Endodermal cell (in vitro differentiated cells): ENCODE results near the gene ANKRD13A. TPM values are rescaled to one million over a fixed set of nuclear protein-coding genes. Genes with fewer than 3 reads are reported as not detected.

Experiments used
- DNase-seq: peaks from one replicate; pipeline ENCODE4 v3.0.0-alpha.2; 2017
- H3K27ac ChIP-seq: 2 replicates; pipeline ENCODE4 v1.5.1; 2013; ENCODE audit warnings: mild to moderate bottlenecking, low read depth, low read length, moderate library complexity
- H3K27me3 ChIP-seq: 2 replicates; pipeline ENCODE4 v1.6.1; 2013; ENCODE audit warnings: mild to moderate bottlenecking, low read length, moderate library complexity; ENCODE audit not compliant: insufficient read depth, control insufficient read depth, poor library complexity, severe bottlenecking
- H3K36me3 ChIP-seq: 2 replicates; pipeline ENCODE4 v1.7.0; 2013; ENCODE audit warnings: mild to moderate bottlenecking, low read length, moderate library complexity; ENCODE audit not compliant: control insufficient read depth, insufficient read depth
- H3K4me1 ChIP-seq: one replicate; pipeline ENCODE4 v1.7.0; 2013; ENCODE audit warnings: low read length; ENCODE audit not compliant: control insufficient read depth, insufficient read depth
- H3K4me3 ChIP-seq: 2 replicates; pipeline ENCODE4 v1.5.1; 2013; ENCODE audit warnings: mild to moderate bottlenecking, low read length, moderate library complexity
- H3K9ac ChIP-seq: 2 replicates; pipeline ENCODE4 v1.6.1; 2013; ENCODE audit warnings: mild to moderate bottlenecking, low read length, moderate library complexity; ENCODE audit not compliant: poor library complexity, severe bottlenecking; ENCODE audit errors: extremely low read depth
- H3K9me3 ChIP-seq: 2 replicates; pipeline ENCODE4 v1.6.1; 2013; ENCODE audit warnings: mild to moderate bottlenecking, low read length, moderate library complexity; ENCODE audit not compliant: control insufficient read depth
- H3K27ac Mint-ChIP-seq: 2 replicates; pipeline ENCODE4 v1.8.0; 2020; ENCODE audit warnings: mixed read lengths
- H3K27me3 Mint-ChIP-seq: 2 replicates; pipeline ENCODE4 v1.8.0; 2021; ENCODE audit warnings: mild to moderate bottlenecking, mixed read lengths; ENCODE audit not compliant: insufficient read depth
- H3K36me3 Mint-ChIP-seq: 2 replicates; pipeline ENCODE4 v1.8.0; 2020; ENCODE audit warnings: low read depth, mixed read lengths
- H3K4me1 Mint-ChIP-seq: 2 replicates; pipeline ENCODE4 v1.8.0; 2020; ENCODE audit warnings: mixed read lengths
- H3K4me3 Mint-ChIP-seq: 2 replicates; pipeline ENCODE4 v1.8.0; 2020; ENCODE audit warnings: mild to moderate bottlenecking, moderate library complexity, mixed read lengths
- H3K9me3 Mint-ChIP-seq: 2 replicates; pipeline ENCODE4 v1.8.0; 2020; ENCODE audit warnings: mild to moderate bottlenecking, mixed read lengths
- CTCF ChIP-seq: fragments of 200-600 bp; sonication (generic); conservative IDR thresholded peaks from 2 replicates; pipeline ENCODE4 v1.5.0; 2021; ENCODE audit warnings: antibody characterized with exemption, mild to moderate bottlenecking
- WGBS, 2 experiments: methylation state at CpG; one replicate each; pipeline versions ENCODE4 v1.1.5 to v1.1.7; 2013; ENCODE audit warnings: missing lambda C conversion rate in 2 of 2, mixed read lengths in 1 of 2; ENCODE audit not compliant: insufficient coverage in 1 of 2, insufficient read length in 1 of 2; 5-methylcytosine and 5-hydroxymethylcytosine counted together
- long read RNA-seq, 4 experiments: library from polyadenylated mRNA in 2 of 4; library from RNA in 1 of 4; library from capped mRNA in 1 of 4; stranded (forward) in 3 of 4; unstranded in 1 of 4; transcript quantifications; one replicate each; pipeline ENCODE4 v2.0.0, GENCODE V29; 2020 to 2021; ENCODE audit warnings: inconsistent platforms in 1 of 4
- polyA plus RNA-seq, 2 experiments: library from polyadenylated mRNA; stranded (reverse); fragments of 50-300 nt; gene quantifications; one replicate each; pipeline ENCODE4 v1.2.3, GENCODE V29; 2013
- total RNA-seq, 2 donors: library from RNA; stranded (reverse); fragmentation: NEBNext Ultra II Directional in 1 of 2; extraction: Animal tissue kit (Norgen Biotek cat#: 25700) in 1 of 2; gene quantifications; 2 replicates in 1 of 2; 3 replicates in 1 of 2; pipeline ENCODE4 v1.2.1, GENCODE V29; 2021

Gene ANKRD13A
- total RNA-seq: 10 to 100 TPM; 33.2 to 44.6 TPM
- polyA plus RNA-seq (2013, experiment 1 of 2): 24.0 TPM
- polyA plus RNA-seq (2013, experiment 2 of 2): 23.1 TPM
- long read RNA-seq, experiment 1, full-length matches to known transcripts: 2 of 19 reads
- long read RNA-seq, experiment 1, partial matches to known transcripts: 1 of 19 reads
- long read RNA-seq, experiment 1, other reads (novel, unspliced or antisense): 16 of 19 reads
- long read RNA-seq, experiment 2, full-length matches to known transcripts: 23 of 57 reads
- long read RNA-seq, experiment 2, partial matches to known transcripts: 7 of 57 reads
- long read RNA-seq, experiment 2, other reads (novel, unspliced or antisense): 27 of 57 reads
- long read RNA-seq, experiment 3, full-length matches to known transcripts: 3 of 27 reads
- long read RNA-seq, experiment 3, partial matches to known transcripts: 7 of 27 reads
- long read RNA-seq, experiment 3, other reads (novel, unspliced or antisense): 17 of 27 reads
- long read RNA-seq, experiment 4, partial matches to known transcripts: 0 of 2 reads
- long read RNA-seq, experiment 4, other reads (novel, unspliced or antisense): 2 of 2 reads

- Histone ChIP-seq H3K27ac (peak within 1 kb of the TSS; percentile 91), H3K9me3 (no peaks in the 10 kb centered on the region), H3K9ac (peak within 1 kb of the TSS; percentile 97), H3K27me3 (no peaks in the 10 kb centered on the region), H3K4me3 (peak within 1 kb of the TSS; percentile 97), H3K4me1 (no peaks in the 10 kb centered on the region), H3K36me3 (peaks cover 9% of the 10 kb centered on the region)
- 1 to 2% methylated on average over 24 to 62 of the region's 62 CpGs for WGBS, 2 experiments
- DNase-seq: peak; percentile 97
- peaks cover 29% of the 10 kb centered on the region for H3K4me1 Mint-ChIP-seq
- no peaks in the 10 kb centered on the region for H3K27me3 Mint-ChIP-seq
- no peaks in the 10 kb centered on the region for H3K9me3 Mint-ChIP-seq
- H3K27ac Mint-ChIP-seq: peak within 1 kb of the TSS; percentile 100
- H3K36me3 Mint-ChIP-seq: peaks cover 3% of the 10 kb centered on the region
- peak within 1 kb of the TSS; percentile 79 for H3K4me3 Mint-ChIP-seq
- TF ChIP-seq CTCF: no peak
These were observed at the start of gene ANKRD13A for GRCh38 chr12:109998904-109999648. Gene ANKRD13A (plus strand): TSS chr12:109999430. CDS start chr12:109999689, 259 bp downstream.

GRCh38 chr12:109950625-109951024 is 48.6 kb upstream of the ANKRD13A start:
- H3K4me3 Mint-ChIP-seq: no peak overlapping the region
- no peak overlapping the region for H3K9ac ChIP-seq
- H3K27me3 Mint-ChIP-seq: no peaks in the 10 kb centered on the region
- no peak for TF ChIP-seq CTCF
- peaks cover 4% of the 10 kb centered on the region for H3K4me1 ChIP-seq
- H3K9me3 Mint-ChIP-seq: no peaks in the 10 kb centered on the region
- no peak overlapping the region for H3K27ac ChIP-seq
- H3K36me3 ChIP-seq: peaks cover 72% of the 10 kb centered on the region
- peak; percentile 62 for DNase-seq
- no peaks in the 10 kb centered on the region for H3K9me3 ChIP-seq
- H3K27ac Mint-ChIP-seq: no peak overlapping the region
- peaks cover 61% of the 10 kb centered on the region for H3K36me3 Mint-ChIP-seq
- no peaks in the 10 kb centered on the region for H3K27me3 ChIP-seq
- H3K4me1 Mint-ChIP-seq: peaks cover 14% of the 10 kb centered on the region
- H3K4me3 ChIP-seq: no peak overlapping the region

- no peak overlapping the region for H3K27ac ChIP-seq
- no peaks in the 10 kb centered on the region for H3K9me3 ChIP-seq
- no peaks in the 10 kb centered on the region for H3K27me3 Mint-ChIP-seq
- DNase-seq: no peak
- TF ChIP-seq CTCF: no peak
- no peaks in the 10 kb centered on the region for H3K27me3 ChIP-seq
- H3K36me3 Mint-ChIP-seq: peaks cover 65% of the 10 kb centered on the region
- no peak overlapping the region for H3K4me3 ChIP-seq
- WGBS, 2 experiments: 92% methylated on average over 5 of the region's 5 CpGs
- H3K36me3 ChIP-seq: peaks cover 73% of the 10 kb centered on the region
- H3K4me1 ChIP-seq: peaks cover 4% of the 10 kb centered on the region
- no peak overlapping the region for H3K9ac ChIP-seq
- H3K27ac Mint-ChIP-seq: peak overlapping the region; percentile 3
- no peak overlapping the region for H3K4me3 Mint-ChIP-seq
- H3K4me1 Mint-ChIP-seq: peaks cover 14% of the 10 kb centered on the region
- no peaks in the 10 kb centered on the region for H3K9me3 Mint-ChIP-seq
These were observed 48.1 kb upstream of the ANKRD13A start for GRCh38 chr12:109951136-109951535.
